ENCODE measurements around the gene PLSCR5. TPM values are rescaled to one million over a fixed set of nuclear protein-coding genes. Genes with fewer than 3 reads are reported as not detected.

The PLSCR5 gene
- total and polyA plus RNA-seq, 2 experiments from 2014 or later = not detected

DNA sequence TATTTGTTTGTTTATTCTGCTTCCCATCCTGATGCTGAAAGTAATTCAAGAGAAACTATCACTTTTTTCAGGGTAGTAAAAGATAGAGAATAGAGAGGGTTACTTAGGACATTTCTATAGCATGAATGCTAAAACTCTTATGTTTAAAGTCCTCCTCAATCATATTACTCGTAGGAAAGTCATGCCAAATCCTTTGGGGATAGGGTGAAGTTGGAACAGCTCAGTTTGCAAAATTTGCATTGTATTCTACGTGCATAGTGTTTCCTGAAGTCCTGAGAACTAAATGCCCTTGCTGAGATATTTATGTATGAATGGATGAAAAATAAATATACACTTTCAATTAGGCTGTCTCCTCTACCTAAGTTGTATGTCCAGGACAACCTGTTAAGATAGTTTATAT lies 14.6 kb downstream of the PLSCR5 start:
- H2AFZ ChIP-seq = no peak overlapping the region
- H3K27ac Mint-ChIP-seq = no peak overlapping the region
- ATAC-seq = no peak

DNA sequence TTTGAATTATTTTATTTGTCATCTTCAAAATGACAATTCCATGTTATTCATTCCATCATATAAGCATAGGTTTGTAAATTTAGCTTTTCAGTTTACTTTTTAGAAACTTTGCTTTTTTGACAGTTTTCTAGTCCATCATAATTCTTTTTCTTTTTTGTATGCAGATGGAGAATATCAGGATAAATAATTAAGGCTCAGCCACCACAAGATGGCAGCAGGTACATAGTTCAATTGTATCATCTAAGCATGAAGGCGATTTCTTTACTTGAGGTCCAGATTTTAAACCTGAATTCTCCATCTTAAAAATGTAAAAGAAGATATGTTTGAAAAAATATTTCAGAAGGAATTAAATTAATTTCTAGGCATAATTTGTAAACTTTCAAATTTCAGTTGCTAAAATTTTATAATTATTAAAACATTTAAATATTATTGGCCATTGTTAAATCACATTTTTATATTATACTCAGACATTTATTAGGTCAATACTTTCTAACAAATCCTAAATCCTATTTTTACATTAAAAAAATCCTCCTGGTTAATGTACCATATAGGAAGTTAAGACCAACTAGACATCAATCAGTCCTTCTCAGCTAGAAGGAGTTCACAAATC lies 15.1 kb downstream of the PLSCR5 start:
- no peaks in the 10 kb centered on the region for H3K9me3 Mint-ChIP-seq
- H2AFZ ChIP-seq = no peak overlapping the region
- H3K4me1 Mint-ChIP-seq = peaks cover 17% of the 10 kb centered on the region
- H3K4me2 ChIP-seq = no peak overlapping the region
- no peaks in the 10 kb centered on the region for H3K9me2 ChIP-seq (ENCODE audit: insufficient read depth)
- no peaks in the 10 kb centered on the region for H4K20me1 ChIP-seq (replicated peaks; ENCODE audit: insufficient read depth)
- no peaks in the 10 kb centered on the region for H3K36me3 ChIP-seq (ENCODE audit: insufficient read depth)
- TF ChIP-seq ZNF331 (CRISPR knock-in tag; IDR thresholded peaks at IDR 0.05; ENCODE audit: low read depth) = no peak
- no peak for TF ChIP-seq ETS1 (IDR thresholded peaks at IDR 0.05)
- TF ChIP-seq, protein P1, sequence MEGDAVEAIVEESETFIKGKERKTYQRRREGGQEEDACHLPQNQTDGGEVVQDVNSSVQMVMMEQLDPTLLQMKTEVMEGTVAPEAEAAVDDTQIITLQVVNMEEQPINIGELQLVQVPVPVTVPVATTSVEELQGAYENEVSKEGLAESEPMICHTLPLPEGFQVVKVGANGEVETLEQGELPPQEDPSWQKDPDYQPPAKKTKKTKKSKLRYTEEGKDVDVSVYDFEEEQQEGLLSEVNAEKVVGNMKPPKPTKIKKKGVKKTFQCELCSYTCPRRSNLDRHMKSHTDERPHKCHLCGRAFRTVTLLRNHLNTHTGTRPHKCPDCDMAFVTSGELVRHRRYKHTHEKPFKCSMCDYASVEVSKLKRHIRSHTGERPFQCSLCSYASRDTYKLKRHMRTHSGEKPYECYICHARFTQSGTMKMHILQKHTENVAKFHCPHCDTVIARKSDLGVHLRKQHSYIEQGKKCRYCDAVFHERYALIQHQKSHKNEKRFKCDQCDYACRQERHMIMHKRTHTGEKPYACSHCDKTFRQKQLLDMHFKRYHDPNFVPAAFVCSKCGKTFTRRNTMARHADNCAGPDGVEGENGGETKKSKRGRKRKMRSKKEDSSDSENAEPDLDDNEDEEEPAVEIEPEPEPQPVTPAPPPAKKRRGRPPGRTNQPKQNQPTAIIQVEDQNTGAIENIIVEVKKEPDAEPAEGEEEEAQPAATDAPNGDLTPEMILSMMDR (conservative IDR thresholded peaks at IDR 0.05; ENCODE audit: low read depth in 2 of 2) = peak; percentile 66 to 75
- TF ChIP-seq NANOG (IDR thresholded peaks at IDR 0.05; ENCODE audit: borderline replicate concordance) = no peak
- no peak for TF ChIP-seq EZH2phosphoT487 (IDR thresholded peaks at IDR 0.05; ENCODE audit: unreplicated experiment)
- TF ChIP-seq REST (IDR thresholded peaks at IDR 0.05; ENCODE audit: unreplicated experiment) = no peak
- no peak for TF ChIP-seq ZNF114 (CRISPR knock-in tag; IDR thresholded peaks at IDR 0.05)
- no peak for TF ChIP-seq JUNB (IDR thresholded peaks at IDR 0.05; ENCODE audit: unreplicated experiment)
- H3K27ac Mint-ChIP-seq = no peak overlapping the region
- H3K27ac ChIP-seq (ENCODE audit: low read depth) = no peak overlapping the region
- no peak overlapping the region for H3K4me3 ChIP-seq
- H3K4me1 ChIP-seq (ENCODE audit: insufficient read depth) = peaks cover 9% of the 10 kb centered on the region
- ATAC-seq (no peak), DNase-seq (ENCODE audit: low spot score) (peak; percentile 42)
- H3K27me3 Mint-ChIP-seq (ENCODE audit: insufficient read depth, low read depth, poor library complexity) = no peaks in the 10 kb centered on the region
- no peaks in the 10 kb centered on the region for H3K36me3 Mint-ChIP-seq (ENCODE audit: low read depth)
- no peaks in the 10 kb centered on the region for H3K79me2 ChIP-seq (replicated peaks; ENCODE audit: insufficient read depth)
- no peaks in the 10 kb centered on the region for H3K27me3 ChIP-seq (ENCODE audit: insufficient read depth)
- no peak overlapping the region for H3K4me3 Mint-ChIP-seq
- no peaks in the 10 kb centered on the region for H3F3A ChIP-seq (replicated peaks; ENCODE audit: low read depth)

More for the DNA sequence above, 14.6 kb downstream of the PLSCR5 start:
- H3K27me3 Mint-ChIP-seq (ENCODE audit: insufficient read depth, low read depth, poor library complexity) = no peaks in the 10 kb centered on the region
- no peaks in the 10 kb centered on the region for H3K36me3 Mint-ChIP-seq (ENCODE audit: low read depth)
- H3K4me3 ChIP-seq = no peak overlapping the region
- no peaks in the 10 kb centered on the region for H3K9me2 ChIP-seq (ENCODE audit: insufficient read depth)
- H4K20me1 ChIP-seq (replicated peaks; ENCODE audit: insufficient read depth) = no peaks in the 10 kb centered on the region
- H3K4me1 ChIP-seq (ENCODE audit: insufficient read depth) = peaks cover 7% of the 10 kb centered on the region
- no peaks in the 10 kb centered on the region for H3K79me2 ChIP-seq (replicated peaks; ENCODE audit: insufficient read depth)
- H3K4me1 Mint-ChIP-seq = peaks cover 12% of the 10 kb centered on the region; the same call in 2 of the 3 replicates
- no peak for DNase-seq (ENCODE audit: low spot score)
- H3K36me3 ChIP-seq (ENCODE audit: insufficient read depth) = no peaks in the 10 kb centered on the region
- no peak overlapping the region for H3K4me2 ChIP-seq
- no peak overlapping the region for H3K27ac ChIP-seq (ENCODE audit: low read depth)
- H3K4me3 Mint-ChIP-seq = no peak overlapping the region
- TF ChIP-seq EZH2phosphoT487 (IDR thresholded peaks at IDR 0.05; ENCODE audit: unreplicated experiment) = no peak
- no peak for TF ChIP-seq ETS1 (IDR thresholded peaks at IDR 0.05)
- no peaks in the 10 kb centered on the region for H3K27me3 ChIP-seq (ENCODE audit: insufficient read depth)
- H3K9me3 Mint-ChIP-seq = no peaks in the 10 kb centered on the region
- H3F3A ChIP-seq (replicated peaks; ENCODE audit: low read depth) = no peaks in the 10 kb centered on the region

Measured in GM23338 (cell line).